OCI-LY1 (cell line): ENCODE measurements around the gene NOXRED1.

Source experiments
- CTCF ChIP-seq: fragments of 200-600 bp; sonication (generic), shearing (Covaris generic); IDR thresholded peaks from 2 replicates; pipeline ENCODE4 v1.5.1; 2017; ENCODE audit warnings: mild to moderate bottlenecking, antibody characterized with exemption, low read length, moderate library complexity, mixed read lengths
- EZH2 ChIP-seq: fragments of 200-600 bp; sonication (generic), shearing (Covaris generic); IDR thresholded peaks from 2 replicates; pipeline ENCODE4 v1.8.0; 2017; ENCODE audit warnings: borderline replicate concordance, mixed run types, mild to moderate bottlenecking, antibody characterized with exemption, low read length, moderate library complexity, mixed read lengths

DNA sequence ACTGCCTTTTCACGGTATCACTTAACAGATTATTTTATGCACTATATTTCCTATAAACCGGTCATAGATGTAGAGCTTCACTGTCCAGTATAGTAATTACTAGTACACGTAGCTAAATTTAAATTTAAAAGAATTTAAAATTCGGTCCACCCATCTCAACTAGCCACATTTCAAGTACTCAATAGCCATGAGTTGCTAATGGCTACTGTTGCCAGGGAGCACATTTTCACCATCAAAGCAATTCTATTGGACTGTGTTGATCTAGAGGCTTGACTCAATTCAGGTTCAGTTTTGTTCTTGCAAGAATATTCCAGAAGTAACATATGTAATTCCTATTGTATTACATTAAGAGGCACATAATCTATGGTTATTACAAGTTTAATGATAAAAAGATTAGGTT is 66.4 kb downstream of the NOXRED1 start:
- TF ChIP-seq CTCF (no peak), EZH2 (no peak)
